Activated T-cell treated with anti-CD3 and anti-CD28 coated beads for 4 hours (primary cell): ENCODE data around the gene NXPH2.

Experiments used
- DNase-seq: peaks from one replicate; pipeline ENCODE4 v3.0.0-alpha.2; 2020

NXPH2 gene

DNA sequence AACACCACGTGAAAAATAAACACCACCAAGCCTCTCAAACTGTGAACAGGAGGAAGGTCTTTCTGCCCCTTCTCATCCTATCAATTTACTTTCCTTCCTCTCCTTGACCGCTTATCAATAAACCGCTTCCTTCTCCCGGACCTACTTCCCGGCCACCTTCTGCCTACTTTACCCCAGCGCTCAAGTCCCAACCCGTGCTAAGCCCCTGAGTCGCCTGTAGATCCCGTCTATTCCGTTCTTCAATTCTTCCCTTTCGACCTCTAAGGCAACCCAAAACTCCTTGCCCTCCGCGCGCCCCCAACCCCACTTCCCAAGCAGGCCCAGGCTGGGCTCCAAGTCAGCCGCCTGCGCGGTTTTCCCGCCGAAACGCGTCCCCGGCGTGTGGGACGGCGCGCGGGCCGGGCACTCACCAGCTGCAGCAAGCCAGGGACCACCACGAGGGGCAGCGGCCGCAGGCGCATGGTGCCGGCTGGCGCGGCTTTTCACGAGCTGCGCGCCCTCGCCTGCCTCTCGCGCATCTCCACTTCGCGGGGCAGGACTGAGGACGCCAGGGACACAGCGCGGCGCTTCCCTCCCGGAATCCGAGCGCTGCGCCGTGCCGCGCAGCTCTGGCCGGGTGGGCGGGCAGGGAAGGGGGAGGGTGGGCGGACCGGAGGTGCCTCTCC, at the start of gene NXPH2:
NXPH2 (minus strand) TSS at position 610 of the 665 bp plus-strand sequence; CDS start at position 461, 149 bp downstream.
- no peak for DNase-seq

DNA sequence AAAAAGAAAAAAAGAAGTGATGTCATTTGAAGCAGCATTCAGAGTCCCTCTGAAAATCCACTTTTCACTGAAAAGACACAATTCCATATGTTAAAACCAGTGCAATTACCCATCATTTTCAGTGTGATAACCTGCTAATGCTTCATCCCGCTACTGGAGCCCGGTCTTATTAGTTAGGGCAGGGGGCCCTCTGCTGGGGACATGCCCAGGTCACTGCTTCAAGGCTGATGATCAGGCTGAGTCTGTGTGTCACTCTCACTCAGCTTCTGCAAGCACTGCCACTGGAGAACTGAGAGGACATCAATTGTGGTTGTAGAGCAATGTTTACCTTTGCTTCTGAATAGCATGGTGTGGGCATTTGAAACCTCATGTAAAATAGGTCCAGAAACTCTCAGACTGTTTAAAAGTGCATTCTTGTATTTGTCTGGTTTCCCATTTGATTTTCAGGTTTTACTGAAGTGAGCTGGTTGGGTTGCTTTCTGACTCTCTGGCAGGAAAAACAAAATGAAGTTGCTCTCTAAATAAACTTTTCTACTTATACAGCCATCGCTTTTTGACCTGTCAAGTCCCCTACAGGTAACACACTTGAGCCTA, 49.2 kb upstream of the NXPH2 start:
- DNase-seq = no peak

DNA sequence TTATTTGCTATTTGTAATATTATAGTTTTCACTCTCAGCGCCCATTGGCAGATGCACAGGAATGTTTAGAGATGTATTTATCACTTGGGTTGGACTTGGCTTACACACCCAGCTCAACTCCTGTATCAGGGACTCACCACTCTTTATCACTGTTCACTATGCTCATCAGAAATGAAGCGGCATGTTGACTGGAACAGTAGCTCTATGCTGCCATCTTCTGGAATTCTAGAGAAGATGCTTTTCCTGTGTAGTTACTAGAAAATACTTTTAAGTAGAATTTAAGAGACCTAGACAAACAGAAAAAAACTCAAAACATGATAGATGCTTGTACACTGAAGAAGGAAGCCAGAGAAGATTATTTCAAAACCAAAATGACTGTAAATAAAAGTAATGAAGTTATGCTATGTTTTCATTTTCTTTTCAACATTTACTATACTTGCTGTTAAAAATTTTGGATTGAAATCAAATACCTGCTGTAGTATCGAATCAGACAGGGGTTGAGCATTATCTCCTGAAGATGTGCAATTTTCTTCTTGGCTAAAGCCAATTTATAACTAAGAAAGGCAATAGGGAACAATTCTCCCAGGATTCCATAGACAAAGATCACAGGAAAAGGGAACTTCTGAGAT, 47.4 kb upstream of the NXPH2 start:
- no peak for DNase-seq

DNA sequence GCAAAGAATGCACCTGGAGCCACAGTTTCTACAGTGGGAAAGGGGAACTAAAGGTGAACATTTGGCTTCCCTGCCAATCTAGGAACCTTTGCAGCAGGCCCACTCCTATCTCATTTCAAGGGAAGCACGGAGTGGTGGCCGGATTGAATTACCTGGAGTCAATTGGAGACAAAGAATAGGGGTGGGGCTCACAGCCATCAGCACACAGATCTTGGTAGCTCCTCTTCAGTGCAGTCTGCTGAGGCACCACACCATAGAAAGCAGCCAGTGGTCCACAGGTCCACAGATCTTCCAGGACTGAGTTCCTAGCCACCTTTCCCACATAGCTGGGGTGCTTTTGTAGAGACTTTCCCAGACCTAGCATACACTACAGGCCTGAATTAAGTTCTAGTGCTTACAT, 43.5 kb upstream of the NXPH2 start:
- DNase-seq = no peak

DNA sequence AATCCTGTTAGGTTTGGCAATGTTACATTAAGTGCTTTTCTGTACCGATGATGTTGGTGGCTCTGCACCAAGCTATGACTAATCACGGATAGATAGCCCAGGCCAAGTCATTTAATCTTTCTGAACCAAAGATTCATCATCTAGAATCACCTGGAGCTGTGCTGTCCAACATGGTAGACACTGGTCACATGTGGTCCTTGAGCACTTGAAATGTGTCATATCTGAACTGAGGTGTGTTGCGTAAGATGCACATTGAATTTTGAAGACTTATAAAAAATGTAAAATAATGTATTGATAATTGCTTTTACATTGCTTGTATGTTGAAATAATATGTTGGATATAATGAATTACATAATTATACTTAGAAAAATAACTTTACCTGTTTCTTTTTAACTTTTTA, 39.8 kb upstream of the NXPH2 start:
- no peak for DNase-seq

DNA sequence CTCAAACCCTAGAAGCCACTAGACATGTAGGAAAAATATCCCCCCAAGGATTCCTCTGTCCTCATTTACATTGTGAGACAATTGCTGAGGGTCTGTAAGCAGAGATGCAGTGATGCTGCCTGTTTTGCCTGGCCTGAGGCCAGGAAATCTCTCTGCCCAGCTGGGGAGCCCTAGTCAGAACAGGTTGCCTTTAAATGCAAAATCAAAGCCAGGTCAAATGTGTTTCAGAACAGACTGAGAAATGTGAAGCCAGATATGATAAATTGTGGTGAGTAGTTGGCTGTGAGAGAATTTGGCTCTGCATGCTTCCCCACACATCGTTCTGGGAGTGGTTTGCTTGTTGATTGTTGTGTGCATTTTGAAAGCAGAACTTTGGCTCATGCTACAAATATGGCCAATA, 38.4 kb upstream of the NXPH2 start:
- no peak for DNase-seq

DNA sequence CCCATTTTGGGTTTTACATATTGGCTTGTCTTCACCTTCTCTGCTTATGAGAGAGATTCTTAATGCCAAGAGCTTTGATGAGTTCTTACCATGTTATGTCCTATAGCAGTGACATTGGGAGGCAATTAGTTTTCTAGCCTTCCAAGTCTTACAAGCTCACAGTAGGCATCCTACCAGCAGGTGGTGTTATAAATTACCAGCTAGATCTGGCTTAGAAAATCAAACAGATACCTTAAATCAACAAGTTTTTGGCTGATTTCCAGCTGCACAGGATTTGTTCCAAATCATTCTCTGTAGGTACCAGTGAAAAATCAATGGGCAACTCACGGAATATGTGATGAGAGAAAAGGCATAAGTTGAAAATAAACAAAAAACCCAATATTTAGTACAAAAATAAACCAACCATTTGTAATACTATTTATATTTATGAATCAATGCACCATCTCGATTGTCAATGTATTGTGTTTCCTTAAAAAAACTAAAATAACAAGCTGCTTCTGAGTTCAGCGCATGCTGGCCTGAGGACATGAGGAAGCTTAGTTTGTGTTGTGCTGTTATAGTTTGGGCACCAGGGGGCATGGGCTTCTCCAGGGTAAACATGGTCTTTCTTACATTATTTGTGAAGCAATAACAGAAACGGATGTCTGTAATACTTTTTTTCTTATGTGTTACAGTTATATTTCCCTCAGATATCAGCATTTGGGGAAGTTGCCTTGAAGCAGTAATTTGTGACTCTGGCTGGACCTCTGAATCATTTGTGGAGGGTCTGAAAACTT, 34.1 kb upstream of the NXPH2 start:
- no peak for DNase-seq

DNA sequence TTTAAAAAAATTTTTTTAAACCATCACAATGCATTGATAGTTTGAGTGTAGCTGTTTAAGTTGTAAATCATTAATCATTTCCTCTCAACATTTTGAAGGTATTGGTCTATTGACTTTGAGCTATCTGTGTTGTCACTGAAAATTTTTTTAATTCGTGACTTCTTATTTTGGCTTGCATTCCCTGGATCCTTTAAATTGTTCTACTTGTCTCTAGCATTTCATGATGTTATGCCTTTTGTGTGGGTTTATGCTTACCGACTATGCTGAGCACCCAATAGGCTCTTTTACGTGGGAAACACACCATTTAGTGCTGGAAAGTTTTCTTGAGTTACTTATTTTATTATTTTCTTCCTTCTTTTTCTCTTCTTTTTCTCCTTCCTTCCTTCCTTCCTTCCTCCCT, 31.2 kb upstream of the NXPH2 start:
- DNase-seq = no peak

DNA sequence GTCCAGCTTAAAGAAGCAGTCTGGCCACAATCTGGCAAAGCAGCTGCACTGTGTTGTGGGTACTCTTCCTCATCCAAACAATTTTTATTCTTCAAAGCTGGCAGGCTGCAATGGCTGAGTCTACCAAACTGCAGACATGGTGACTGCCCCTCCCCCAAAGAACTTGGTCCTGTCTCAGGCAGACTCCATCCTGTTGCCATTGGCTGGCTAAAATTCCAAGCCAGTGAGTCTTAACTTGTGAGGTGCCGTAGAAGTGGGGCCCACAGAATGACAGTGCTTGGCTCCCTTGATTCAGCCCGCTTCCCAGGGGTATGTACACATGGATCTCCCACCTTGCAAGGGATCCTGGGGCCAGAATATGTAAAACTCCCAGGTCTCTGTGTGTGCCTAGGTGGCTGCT, 14.5 kb upstream of the NXPH2 start:
- DNase-seq = no peak

DNA sequence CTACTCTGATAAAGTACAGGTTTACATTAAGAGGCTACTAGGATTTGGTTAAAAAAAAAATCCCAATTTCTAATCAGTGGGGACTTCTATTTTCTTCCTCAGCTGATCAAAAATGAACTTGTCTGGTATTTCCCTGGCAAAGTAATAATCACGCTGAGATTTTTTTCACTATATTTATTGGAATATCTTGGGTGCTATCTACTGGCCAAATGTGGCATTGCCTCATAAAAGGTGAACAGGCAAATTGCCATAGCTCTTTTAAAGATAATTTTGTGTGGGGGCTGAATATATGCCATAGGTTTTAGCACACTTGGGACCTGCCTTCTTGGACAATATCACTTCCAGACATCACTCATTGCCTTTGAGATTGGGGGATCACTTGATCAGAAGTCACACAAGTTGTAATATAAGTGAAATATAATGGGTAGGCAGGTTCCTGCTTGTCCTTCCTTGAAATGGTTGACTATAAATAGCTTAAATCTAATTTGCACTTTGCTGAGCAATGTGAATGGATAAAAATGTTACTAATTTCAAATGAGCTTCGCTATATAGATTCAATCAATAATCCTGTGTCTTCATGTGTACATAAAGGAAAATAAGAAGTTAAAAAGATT, 7.0 kb upstream of the NXPH2 start:
- DNase-seq = no peak

DNA sequence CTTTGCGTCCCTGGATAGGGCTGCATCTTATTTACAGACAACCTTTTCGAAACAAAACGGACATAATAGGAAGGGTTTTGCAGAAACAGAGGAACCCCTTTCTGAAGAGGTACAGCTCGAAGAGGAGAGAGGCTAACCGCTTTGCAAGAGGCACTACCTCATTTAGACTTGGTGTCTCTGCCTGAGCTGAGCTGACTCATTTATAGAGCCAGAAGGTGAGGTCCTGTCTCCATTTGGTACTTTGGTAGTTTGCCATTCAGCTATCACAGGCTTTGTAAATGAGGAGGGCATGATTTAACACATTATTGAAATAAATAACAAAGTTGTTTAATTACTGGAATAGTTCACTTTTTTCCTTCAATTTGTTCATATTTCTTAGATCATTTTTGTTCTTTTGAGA, 2.2 kb upstream of the NXPH2 start:
- no peak for DNase-seq

DNA sequence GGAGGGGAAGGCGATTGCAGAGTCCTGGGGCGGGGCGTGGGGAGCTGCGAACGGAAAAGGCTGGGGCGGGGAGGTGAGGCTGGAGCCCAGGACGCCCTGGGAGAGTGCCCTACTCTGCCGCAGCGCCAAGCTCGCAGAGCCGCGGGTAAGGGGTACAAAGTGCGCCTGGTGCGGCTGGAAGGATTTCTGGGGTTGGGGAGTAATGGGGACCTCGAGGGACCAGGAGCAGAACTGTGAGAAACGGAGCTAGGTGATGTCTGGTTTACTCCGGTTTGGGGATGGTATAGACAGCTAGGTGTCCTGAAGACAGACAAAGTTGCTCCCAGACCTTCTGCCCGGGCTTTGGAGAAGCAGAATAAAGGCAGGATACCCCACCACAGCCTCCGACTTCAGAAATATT, 718 bp upstream of the NXPH2 start:
- DNase-seq = no peak

DNA sequence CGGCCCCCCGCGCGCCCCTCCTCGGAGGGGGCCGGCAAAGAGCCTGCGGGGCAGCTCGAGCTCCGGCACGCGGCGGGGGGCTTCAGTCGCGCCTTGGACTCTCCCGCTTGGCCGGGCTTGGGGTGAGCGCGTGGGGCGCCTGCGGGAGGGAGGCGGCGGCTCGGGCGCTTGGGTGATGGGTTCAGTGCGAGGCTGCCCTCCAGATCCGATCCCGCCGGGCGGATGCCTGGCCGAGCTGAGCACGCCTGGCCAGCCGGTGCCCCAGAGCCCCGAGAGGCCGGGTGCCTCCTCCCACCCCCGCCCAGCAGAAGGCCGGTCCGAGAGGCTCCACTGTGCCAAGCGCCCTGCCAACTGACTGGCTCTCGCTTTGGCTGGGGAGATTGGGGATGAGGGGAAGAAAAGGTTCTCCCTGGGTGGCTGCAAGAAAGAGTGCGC, 273 bp upstream of the NXPH2 start:
- DNase-seq = no peak

DNA sequence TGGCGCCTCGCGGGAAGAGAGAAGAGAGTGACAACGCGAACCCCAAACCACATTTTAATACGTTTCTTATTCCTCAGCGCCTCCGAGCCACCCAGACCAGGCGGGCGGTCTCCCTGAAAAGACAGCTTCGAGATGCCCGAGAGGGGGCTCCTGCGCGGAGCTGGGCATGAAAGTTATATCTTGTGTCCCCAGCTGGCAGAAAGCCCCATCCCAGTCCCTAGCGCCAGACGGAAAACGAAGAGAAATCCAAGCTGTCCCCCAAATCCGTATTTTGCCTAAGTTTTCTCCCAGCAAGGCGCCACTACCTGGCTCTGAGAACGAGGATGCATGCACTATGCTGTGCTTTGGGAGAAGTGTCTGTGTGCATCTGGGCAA, 797 bp downstream of the NXPH2 start:
- DNase-seq = no peak

DNA sequence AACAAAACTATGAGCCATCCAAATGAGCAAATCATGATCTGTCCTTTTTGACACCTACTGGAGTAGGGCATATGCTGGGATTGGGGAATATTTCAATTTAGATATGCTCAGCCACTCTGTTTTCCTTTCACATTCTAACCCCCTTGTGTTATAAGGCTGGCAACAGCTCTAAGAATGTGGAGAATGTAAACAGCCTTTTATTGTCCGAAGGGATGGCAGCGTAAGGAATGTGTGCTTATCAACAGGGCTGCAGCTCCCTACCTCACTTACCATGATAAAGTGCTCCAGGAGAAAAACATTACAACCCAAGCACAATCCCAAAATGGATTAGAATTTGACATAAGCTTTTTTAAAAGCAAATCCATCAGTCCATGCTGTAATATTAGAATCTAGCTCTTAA, 2.2 kb downstream of the NXPH2 start:
- no peak for DNase-seq

DNA sequence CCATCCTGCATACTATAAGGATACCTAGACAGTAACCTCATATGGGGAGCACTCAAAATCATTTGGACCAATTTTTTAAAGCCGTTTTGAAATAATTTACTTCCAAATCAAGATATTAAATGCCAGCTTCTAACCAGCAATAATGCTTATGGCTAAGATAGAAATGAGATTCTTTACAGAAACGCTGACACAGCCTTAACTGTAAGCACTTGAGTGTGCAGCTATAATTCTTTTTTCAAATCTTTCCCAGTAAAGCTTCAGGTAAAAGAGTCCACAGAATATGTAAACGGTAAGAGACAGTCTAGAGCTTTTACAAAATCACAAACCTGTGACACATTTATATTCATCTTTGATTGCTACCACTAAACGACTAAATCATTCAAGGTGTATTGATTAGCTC, 4.5 kb downstream of the NXPH2 start:
- DNase-seq = no peak

DNA sequence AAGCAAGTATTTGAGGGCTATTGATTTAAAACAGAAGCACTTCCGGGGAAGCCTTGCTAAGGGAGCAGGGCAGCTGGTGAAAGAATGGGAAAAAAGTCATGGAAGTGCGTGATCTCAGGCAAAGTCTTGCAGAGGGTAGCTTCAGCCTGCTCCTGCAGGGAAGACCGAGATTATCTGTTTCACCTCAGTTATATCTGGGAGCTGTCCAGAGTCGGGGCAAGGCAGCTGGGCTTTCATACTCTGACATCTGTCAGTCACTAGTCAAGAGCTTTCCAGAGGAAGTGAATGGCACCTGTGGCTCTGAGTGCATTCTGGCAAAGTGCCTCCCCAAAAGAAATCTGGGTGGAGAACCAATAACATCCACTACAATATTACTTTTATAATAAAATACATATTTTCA, 8.7 kb downstream of the NXPH2 start:
- DNase-seq = no peak

DNA sequence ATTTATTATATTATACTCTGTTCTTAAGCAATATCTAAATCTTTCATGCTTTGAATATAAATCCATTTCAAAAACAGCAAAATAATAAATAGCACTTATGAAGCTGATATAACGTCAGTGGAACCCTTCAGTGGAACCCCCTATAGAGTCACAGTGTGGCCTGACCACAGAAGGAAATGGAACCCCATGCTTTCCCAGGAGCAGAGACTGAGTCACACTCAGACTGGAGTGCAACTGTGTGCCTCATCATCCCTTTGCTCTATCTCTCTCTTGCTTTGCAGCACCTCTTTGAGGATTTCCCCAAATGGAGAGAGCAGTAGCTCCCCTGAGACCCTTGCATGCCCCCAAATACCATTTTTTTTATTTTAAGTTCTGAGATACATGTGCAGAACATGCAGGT, 13.1 kb downstream of the NXPH2 start:
- no peak for DNase-seq

DNA sequence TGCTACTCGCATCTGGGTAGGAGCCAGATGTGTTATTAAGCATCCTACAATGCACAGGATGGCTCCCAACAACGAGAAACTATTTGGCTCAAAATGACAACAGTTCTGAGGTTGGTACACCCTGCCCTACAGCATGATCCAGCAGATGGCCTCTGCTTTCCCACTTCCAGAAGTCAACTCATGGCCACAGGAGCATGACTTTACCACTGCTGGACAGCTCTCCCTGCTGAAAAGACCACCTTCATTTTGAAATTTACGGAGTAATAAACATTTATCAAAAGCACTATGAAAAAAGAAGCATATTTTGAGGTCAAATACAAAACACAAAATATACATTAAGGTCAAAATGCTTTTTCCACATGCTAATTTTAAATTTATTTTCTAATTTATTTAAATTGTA, 13.7 kb downstream of the NXPH2 start:
- DNase-seq = no peak

DNA sequence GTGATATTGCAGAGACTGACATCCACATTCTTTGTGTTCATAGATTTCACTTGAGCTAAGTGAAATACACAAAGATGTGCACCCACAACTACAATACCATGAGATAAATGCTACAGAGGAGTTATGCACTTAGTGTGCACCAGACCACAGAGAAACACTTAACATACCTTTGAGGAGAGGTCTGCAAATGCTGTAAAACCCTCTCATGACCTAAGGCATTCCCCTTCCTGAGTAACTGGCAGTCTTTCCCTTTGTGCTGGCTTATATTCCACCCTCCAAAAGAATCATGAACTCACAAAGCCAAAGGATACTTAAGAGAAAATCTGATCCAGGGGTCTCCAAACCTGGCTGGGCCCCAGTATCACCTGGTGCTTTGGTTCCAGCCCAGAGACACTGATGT, 16.2 kb downstream of the NXPH2 start:
- DNase-seq = no peak

DNA sequence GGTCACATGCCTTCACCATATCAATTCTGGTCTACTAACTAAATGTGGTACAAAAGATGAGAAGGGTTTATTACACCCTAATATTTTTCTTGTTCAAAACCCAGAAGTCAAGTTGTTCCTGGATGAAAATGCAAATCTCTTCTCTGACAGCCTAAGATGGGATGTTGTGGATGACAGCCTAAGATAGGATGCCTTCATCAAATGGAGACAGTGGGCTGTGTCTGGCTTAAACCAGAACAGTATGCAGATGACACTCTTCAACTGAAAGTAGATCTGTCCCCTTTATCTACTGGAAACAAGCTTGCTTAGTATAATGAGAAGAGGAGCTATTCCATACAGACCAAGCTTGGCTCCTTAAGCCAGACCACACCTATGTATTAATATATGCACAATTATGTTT, 17.7 kb downstream of the NXPH2 start:
- DNase-seq = no peak

DNA sequence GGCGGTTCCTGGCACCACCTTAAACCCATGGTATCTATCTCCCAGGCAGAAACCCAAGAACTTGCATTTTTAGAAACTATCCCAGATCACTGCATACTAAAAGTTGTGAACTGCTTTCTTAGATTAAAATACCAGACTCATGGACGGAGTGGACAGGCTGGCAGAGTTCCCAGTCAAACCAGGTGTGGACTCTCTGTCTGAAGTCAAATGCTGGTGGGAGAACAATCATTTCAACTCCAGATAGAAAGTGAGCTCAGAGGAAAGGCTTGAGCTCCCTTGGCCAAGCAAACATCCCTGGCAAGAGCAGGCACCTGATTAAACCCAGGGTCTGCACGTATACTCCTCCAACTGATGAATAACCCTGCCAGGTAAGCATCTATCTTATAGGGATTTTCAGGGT, 19.5 kb downstream of the NXPH2 start:
- no peak for DNase-seq

DNA sequence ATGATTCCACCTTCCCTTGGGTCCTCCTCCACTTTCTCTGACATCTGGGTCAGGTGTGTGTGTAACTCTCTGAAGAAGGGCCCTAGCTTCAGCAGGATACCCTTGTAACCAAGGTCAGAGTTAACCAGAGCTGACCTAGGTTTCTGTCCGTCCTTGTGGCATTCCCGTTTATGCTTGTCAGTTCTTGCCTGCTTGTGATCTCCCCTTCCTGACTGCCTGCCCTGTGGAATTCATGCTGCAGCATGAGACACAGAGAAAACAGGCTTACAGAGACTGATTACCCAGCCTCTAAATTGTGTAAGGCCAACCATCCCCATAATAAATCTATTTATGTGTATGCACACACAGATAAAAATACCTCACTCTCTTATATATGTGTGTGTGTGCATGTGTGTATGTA, 22.8 kb downstream of the NXPH2 start:
- DNase-seq = no peak
